Suppressor macrophage treated with lipopolysaccharide for 1 hour (primary cell): ENCODE measurements around the gene RIIAD1.
"Not testable (repeated sequence)": the region's sequence is repeated elsewhere in the genome, so short reads cannot be mapped to it uniquely, and the experiment has no call there.

Experiments used
- DNase-seq, 3 donors: peaks; one replicate each; pipeline ENCODE4 v3.0.0-alpha.2; 2020 to 2022

RIIAD1 gene

DNA sequence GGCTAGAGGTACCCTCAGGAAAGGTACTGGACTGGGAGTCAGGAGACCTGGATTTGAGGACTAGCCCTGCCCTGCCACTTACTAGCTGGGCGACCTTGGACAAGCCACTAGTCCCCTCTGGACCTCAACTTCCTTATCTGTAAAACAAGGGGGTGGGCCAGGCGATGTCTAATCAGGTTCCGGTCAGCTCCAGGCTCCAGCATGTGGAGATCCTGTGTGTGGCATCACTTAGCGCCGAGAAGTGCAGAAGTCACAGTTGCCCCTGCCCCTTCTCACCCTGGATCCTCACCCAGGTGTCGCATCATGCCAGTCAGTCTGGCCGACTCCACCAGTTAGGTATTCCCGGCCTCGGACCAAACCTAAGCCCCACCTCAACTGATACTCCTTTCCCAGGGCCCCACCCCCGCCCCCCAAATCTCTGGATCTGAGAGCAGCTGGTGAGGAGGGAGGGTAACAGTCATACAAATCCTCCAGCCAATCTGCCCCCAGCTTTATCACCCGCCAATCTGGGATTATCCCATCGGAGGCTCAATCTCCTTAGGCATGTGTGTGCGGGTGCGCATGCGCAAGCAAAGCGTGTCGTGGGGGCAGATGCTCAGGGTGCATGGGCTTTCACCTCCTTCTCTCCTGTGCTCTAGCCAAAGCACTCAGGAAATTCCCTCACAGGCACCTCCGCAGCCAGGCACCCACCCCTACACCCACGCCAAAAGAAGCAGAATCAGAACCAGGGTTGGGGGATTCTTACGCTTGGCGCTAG is 10.1 kb upstream of the RIIAD1 start:
- no peak for DNase-seq

DNA sequence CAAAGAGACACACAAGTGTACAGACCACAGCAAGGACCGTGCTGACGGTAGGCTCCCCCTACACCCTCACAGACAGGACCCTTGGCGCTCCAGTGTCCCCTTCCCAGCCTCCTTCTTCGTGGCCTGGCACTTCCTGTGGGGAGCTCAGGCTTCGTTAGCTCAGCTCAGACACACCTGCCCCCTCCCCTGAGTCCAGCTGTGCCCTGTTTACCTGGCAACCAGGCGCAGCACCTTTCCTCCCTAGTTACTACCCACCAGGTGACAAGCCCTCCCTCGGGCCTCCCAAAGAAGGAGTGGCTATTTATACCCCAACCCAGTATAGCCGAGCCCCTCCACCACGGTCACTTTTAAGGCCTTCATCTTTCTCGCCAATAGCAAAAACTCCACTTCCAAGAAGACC is 9.4 kb upstream of the RIIAD1 start:
- no peak for DNase-seq

DNA sequence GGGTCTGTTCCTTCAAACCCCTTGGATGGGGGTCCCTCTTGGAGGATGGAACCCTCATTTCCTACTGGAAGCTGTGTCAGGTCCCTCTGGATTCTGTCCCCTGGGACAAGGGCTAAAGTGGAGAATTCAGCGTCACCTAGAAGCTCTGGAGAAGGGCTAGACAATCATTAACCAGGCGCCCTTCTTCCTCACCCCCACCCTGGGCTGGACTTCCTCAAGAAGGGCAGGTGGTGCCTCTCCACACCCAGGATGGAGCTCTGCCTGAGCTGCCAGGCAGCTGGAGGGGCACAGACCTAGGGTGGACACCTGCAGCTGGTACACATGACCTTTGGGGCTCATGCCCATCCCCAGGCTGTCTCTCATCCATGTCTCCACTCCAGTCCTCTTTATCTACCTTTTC is 8.3 kb upstream of the RIIAD1 start:
- DNase-seq = no peak

DNA sequence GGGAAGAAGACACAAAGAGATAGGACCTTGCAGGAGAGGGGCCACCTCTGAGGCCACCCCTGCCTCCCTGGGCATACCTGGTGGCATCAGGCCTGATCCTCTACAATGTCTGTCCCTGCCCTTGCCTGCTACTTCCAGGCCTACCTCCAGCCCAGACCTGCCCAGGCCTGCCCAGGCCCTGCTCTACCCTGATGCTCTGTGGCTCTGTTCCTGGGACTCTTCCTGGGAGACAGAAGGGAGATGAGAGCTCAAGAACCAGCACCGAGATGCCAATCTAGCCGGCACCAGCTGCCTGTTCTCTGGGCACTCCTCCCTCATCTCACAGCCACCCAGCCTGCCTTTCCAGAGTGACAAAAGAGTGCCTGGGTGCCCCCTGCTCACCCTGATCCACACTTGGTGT is 7.4 kb upstream of the RIIAD1 start:
- no peak for DNase-seq

DNA sequence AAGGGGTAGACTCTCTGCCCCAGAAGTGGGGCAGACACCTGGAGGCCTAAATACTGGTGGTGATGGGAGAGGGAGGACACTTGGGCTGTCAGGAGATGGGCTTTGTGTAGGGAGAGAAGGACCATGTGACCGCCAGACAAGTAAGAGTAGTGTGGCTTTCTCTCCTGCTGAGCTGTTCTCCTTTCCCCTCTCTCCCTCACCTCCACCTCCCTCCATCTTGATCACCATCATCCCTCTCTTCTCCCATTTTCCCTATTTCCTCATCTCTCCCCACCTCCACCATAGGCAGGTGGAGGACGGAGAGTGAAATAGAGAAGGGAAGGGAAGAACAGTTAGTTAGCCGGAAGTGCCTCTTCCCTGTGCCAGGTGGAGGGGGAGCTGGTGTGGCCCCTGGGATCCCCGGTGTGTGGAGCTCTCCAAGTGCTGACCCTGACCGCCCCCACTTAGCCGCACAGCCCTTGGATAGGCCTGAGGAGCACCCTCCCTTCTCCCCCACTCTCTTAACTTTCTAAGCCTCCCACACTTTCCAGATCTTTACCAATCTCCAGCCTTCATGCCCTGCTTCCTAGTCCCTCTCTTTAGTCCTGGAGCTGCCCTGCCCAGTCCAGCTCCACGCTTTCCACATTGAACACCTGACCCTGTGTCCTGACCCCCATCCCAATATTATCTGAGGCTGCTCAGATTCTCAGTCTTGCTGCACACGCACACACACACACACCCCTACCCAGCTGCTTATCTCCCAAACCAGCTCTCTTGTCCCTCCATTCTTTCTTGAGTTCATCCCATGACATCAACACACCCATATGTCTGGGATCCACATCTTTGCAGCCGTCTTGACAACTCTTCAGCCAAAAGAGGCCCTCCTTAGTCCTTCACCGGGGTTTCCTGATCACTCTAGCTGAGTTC is 6.2 kb upstream of the RIIAD1 start:
- no peak for DNase-seq

DNA sequence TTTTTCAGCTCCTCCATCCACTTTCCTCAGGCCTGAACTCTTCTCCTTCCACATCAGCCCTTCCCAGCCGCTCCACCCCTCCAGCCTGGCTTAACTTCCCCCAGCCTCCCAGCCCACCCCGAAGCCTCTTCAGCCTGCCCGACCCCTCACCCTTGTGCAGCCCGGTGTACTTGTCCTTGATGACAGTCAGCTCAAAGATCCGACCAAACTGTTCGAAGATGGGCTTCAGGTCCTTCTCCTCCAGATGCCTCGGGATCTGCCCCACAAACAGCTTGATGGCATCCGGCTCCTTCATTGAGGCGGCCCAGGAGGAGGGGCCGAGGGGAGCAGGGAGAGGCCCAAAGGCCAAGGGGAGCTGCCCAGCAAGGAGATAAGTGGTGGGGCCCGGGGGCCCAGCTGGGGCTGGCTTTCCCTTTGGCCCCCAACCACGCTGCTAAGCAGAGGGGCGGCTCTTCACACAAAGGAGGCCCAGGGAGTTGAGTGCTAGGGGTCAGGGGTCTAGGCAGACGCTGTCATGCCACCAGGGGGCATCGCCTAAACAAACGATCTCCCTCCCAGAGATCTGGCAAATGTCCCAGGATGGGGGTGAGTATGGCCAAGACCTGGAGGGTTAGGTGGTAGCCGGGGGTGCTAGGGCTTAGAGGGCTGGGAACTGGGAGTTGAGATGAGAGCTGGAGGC is 5.5 kb upstream of the RIIAD1 start:
- no peak for DNase-seq

DNA sequence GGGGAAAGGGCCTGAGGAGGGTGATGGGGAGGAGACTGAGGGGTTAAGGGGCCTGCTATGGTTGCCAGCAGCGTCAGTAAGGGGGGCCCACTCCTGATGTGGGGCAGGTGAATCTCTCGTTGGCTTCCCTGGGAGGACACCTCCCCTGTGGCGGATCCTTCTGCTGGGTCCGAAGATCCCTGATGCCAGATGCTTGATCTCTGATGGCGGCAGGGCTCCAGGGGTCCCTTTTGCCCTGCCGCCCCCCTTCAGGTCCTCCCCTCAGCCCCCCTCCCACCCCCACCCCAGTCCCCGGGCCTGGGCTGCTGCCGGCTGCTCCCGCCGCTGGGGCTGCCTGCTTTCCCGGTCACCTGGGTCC is 4.9 kb upstream of the RIIAD1 start:
- DNase-seq = no peak

DNA sequence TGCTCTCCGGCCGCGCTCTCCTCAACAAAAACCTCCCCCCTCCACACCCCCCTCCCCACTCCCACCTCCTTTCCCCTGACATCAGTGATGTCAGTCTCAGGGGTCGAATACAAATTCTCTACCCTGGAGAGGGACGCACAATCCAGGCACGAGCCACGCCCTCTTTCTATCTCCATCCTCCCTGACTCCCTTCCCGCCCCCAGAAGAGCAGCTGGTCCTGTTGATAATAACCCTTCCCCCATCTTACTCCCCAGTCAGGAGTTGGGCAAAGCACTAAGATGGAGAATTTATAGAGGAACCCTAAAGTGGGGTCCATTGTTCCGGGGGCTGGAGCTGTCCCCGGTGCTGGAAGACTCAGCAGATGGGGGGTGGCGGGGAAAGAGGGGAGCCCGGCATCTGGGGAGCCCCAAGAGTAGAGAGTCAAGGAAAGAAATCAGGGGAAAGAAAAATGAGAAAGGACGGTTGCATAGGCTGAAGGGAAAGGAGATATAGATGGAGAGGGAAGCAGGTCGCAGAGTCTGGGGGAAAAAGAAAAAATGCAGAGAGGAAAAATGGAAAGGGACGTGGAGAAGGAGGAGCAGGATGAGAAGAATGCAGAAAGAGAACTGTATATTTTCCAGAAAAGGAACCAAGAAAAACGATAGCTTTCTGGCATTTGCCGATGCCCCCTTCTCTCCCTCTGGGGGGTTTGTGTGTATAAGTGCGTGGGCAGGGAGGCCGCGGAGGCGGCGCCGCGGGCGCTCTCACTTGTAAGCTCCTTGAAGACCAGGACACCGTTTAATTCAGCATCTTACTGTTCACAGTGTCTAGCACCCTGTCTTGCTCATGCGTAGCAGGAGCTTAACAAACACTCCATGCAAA is 4.3 kb upstream of the RIIAD1 start, which contains the start of gene CELF3:
CELF3 (minus strand) TSS at position 33 of the 861 bp plus-strand sequence. CDS start 783 bp downstream, outside the sequence.
- DNase-seq = peak in 2 of 3 donors; percentile 20 to 22

DNA sequence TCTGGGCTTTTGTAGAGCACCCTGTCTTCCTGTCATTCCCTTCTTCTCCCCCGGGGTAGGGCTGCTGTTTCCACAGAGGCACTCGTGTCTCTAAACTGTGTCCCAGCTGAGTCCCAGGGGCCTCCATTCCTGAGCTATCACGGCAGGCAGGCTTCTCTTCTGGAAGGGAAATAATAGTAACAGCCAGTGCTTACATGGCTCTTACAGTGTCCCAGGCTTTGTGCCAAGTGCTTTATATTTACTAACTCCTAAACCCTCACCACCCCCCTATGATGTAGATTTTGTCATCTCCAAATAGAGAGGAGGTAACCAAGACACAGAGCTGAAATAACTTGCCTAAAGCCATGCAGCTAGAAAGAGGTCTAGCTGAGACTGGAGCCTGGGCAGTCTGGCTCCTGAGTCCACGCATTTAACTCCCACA is 3.3 kb upstream of the RIIAD1 start:
- DNase-seq = no peak

DNA sequence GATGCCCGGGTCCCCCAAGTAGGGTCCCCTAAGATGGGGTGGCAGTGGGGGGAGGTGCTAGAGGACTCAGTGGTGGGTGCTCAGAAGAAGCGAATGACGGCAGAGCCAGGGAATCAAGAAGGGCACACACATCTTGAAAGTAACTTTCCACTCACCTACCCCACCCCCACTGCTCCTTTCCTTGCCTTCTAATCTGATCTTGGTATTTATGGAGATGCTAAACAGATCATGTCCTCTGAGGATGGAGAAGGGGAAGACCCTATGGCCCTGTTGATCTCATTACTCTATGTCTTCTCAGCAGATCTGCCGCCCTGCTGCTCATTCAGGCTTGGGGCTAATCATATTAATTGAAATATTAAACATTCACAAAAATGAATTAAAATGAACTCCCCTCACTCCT is 2.7 kb upstream of the RIIAD1 start:
- DNase-seq = no peak

DNA sequence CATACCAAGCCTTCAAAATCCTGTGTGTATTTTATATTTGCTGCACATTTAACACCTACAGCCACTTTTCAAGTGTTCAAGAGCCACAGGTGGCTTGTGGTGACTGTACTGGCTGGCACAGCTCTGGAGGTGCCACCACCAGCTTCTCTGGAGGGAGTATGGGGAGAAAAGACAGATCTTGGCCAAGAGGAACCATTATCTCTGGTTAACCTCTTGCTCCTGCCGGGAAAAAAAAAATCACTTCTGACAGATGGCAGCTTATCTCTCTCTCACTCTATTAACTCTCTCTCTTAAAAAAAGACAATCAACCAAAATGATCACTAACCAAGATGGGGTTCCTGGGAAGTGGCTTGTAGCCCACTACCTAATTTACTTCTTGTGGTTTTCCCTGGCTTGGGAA is 1.2 kb upstream of the RIIAD1 start:
- no peak for DNase-seq

DNA sequence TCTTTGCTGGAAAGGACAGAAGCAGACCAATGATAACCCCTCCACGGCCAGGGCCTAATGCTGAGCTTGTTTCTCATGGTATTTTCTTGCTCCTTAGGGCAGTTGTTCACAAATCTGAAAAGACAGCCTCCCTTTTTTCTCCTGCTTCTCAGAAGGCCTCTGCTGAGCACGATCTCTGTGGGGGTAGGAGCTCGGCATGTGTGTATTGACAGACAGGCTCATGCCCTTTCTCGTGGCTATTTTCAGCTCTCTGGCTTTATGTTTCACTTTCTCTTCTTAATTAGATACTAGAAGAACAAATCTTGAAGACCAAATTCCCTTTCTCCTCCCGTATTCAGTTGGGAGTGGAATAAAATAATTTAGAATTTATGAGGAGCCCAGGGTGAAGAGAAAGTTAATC is 768 bp upstream of the RIIAD1 start:
- DNase-seq = peak; percentile 36 to 44 (median 40)

DNA sequence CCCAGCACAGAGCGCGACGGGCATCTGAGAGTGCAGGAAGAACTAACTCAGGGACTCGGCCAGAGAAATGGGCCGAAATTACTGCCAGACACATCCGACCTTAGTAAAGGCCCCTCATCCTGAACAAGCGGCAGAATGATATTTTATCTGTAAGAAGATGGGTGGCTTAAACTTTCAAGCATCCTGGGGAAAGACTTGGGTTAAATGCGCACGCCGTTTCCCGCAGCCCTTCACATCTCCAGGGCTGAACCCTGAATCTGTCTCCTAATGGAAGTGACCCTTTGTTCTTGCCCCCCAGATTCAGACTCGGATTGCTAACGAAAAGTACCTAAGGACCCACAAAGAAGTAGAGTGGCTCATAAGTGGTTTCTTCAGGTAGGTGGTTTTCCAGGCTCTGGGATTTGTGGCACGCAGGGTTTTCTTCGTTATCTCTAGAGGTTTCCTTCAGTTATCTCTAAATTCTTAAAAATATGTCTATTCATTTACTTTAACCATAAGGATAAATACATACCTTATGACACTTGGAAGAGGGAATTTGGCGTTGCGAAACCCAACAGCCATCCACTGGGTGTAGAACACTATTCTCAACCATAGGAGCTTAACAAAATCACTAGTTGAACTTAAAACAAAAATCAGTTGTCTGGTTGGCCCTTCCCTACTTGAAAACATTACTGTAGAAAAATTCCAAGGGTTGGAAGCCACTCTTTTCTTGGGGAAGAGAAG is 627 bp downstream of the RIIAD1 start:
- DNase-seq = no peak

DNA sequence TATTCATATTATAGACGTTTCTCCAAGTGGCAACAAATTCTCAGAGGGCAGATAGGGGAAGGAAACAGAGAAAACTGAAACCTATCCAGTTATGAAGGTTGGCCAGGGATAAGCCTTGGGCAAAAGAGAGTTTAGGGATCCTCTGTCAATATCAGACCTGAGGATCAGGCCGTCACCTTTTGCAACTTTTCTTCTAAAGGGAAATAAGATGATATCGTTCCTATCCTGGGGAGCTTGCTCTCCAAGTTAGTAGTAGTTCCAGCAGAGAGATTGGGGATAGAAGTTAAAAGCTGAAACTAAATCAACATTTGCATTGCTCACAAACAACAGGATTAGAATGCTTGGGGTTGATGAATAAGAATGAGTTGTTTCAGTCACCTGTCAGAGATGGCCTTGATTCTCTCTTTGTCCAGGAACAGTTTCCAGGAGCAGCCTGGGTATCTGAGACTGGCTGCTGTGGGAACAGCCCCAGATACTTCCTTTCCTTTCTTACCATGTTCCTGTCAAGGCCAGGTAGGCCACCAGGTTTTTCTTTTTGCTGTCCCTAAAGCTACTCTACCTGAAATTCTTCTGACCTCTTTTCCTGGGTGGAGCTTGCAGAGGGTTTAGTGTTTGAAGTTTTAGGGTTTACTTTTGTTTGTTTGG is 2.5 kb downstream of the RIIAD1 start:
- DNase-seq = no peak

DNA sequence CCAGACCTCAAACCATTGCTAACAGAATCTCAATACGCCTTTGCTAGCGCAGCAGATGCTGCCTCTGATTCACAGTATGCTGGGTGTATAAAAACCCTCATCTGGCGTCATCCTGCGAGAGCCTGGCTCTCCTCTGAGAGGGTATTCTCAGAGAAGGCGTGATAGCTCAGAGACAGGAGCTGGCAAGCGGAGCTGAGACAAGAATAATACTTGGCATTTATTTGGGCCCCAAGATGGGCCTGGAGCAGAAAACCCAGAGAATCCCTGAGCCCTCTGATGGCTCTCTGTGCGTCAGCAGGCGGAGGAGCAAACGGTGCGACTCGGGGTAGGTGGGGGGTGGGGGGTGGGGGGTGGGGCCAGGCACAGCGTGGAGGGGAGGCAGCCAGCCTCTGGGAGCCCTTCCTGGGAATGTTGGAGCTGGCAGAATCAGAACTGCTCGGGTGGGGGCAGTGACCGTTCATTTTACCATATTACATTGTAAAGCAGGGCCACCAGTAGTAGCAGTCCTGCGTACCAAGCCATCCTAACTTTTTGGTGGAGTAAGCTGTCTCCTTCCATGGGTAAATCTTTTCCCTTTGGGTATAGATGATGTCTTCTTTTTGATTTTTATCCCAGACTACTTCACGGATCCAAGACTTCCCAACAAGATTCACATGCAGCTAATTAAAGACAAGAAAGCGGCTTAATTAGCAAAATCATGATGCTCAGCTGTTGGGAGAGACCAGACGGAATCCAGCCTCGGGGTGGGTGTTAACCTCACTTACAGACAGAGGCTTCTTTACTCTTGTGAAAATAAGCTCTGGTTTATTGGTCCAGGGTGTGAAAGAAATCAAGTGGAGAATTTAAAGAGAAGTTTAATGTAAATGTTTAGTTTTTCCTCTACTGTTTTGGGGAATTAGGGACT is 7.1 kb downstream of the RIIAD1 start:
- no peak for DNase-seq

DNA sequence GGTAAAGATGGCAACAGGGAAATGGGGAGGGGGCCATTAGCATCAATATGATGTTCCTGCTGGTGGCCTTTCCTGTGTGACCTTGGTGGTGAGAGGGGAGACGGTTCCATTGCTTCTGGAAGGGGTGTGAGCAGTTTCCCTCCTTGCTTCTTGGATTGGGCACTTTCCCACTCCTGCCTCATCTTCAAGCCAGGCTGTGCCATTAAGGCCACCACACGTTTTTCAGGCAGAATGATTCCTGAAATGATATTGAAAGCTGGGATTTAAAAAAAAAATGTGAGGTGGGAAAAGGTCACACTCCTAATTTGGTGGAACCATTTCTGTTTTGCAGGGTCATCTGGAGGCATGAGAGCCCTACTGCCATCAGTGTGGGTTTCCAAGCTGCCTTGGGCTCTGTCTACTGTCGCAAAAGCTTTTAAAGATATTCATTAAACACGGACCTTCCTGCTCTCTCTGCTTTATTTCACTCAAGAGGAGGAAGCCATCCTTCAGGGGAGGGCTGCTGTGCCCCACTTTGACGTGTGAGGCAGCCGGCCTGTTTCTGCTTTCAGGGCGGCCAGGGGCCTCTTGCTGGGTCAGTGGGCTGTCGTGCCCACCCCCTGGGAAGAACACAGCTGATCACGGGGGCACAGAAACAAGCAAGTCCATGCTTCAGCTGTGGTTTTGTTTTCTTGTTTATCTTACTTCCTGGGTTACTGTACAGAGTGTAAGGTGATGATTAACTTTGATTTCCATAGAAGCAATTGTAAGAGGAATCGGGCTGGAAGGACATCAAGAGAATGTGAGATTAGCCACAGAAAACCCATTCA is 8.0 kb downstream of the RIIAD1 start:
- no peak for DNase-seq

DNA sequence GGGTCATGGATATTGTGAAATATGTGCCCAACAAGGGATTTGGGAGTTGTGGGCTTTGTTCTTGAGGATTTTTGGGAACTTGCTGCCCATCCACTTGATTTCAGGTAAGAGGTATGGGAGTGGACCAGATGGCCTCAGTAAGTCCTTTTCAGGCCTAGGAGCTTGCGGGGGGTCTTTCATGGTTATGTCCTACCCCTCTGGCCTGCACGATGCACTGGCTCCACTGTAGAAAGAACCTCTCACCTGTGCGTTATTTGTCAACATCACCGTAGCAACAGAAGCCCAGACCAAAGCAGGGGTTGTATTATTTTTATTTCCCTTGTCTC is 8.6 kb downstream of the RIIAD1 start:
- DNase-seq = no peak

DNA sequence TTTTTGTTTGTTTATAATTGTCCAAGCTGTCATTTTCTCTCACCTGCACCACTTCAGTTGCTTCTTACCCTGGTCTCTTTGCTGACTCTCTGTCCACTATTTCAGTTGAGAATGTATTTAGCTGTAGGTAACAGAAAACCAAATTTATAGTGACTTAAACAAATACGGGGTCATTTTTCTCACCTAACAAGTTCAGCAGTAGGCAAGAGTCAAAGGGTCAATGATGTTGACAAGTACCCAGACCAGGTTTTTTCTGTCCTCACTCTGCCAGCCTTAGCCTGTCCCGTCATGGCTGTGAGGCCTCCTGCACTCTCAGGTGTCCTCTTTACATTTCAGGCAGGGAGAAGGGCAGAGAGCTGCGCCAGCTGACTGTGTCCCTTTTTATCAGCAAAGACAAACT is 11.8 kb downstream of the RIIAD1 start:
- DNase-seq = no peak

DNA sequence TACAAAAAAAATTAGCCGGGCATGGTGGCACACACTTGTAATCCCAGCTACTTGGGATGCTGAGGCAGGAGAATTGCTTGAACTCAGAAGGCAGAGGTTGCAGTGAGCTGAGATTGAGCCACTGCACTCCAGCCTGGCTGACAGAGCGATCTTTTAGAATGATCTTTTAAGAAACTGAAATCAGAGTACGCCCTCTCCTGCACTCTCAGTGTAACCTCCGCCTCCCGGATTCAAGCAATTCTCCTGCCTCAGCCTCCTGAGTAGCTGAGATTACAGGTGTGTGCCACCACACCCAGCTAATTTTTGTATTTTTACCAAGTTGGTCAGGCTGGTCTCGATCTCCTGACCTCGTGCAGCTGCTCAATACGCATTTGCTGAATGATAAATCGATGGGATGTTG is 12.7 kb downstream of the RIIAD1 start:
- DNase-seq = not testable (repeated sequence)
